Measurements from ENCODE around the gene KCTD13. TPM values are rescaled to one million over a fixed set of nuclear protein-coding genes. Genes with fewer than 3 reads are reported as not detected.

Gene KCTD13
- polyA plus RNA-seq, 1 donor: 30.4 TPM

Other genes starting within 250 kb of the KCTD13 start
- gene QPRT, start 247.0 kb downstream of the KCTD13 start, polyA plus RNA-seq: 220 TPM
- 1.5 TPM for gene C16orf54, start 180.2 kb downstream of the KCTD13 start, polyA plus RNA-seq
- 2.2 TPM for gene ZG16, start 148.0 kb downstream of the KCTD13 start, polyA plus RNA-seq
- 40.9 TPM for gene KIF22, start 135.5 kb downstream of the KCTD13 start, polyA plus RNA-seq
- 236 TPM for gene MAZ, start 119.7 kb downstream of the KCTD13 start, polyA plus RNA-seq
- gene PRRT2, start 114.0 kb downstream of the KCTD13 start, polyA plus RNA-seq: 12.8 TPM
- gene PAGR1, start 110.1 kb downstream of the KCTD13 start, polyA plus RNA-seq: 36.4 TPM
- 128 TPM for gene MVP, start 105.8 kb downstream of the KCTD13 start, polyA plus RNA-seq
- 68.7 TPM for gene CDIPT, start 63.0 kb downstream of the KCTD13 start, polyA plus RNA-seq
- gene SEZ6L2, start 26.7 kb downstream of the KCTD13 start, polyA plus RNA-seq: 52.3 TPM
- gene ASPHD1, start 25.7 kb downstream of the KCTD13 start, polyA plus RNA-seq: 15.0 TPM
- gene TMEM219, start 35.9 kb upstream of the KCTD13 start, polyA plus RNA-seq: 160 TPM
- gene TAOK2, start 47.6 kb upstream of the KCTD13 start, polyA plus RNA-seq: 46.6 TPM
- 12.0 TPM for gene HIRIP3, start 69.4 kb upstream of the KCTD13 start, polyA plus RNA-seq
- 60.5 TPM for gene INO80E, start 70.0 kb upstream of the KCTD13 start, polyA plus RNA-seq
- gene DOC2A, start 84.8 kb upstream of the KCTD13 start, polyA plus RNA-seq: 4.2 TPM
- not detected for gene C16orf92, start 97.0 kb upstream of the KCTD13 start, polyA plus RNA-seq
- gene TLCD3B, start 105.0 kb upstream of the KCTD13 start, polyA plus RNA-seq: 3.2 TPM
- 421 TPM for gene ALDOA, start 139.5 kb upstream of the KCTD13 start, polyA plus RNA-seq
- gene PPP4C, start 149.8 kb upstream of the KCTD13 start, polyA plus RNA-seq: 97.9 TPM
- gene TBX6, start 165.7 kb upstream of the KCTD13 start, polyA plus RNA-seq: 1.4 TPM
- 64.5 TPM for gene YPEL3, start 170.0 kb upstream of the KCTD13 start, polyA plus RNA-seq
- 18.1 TPM for gene GDPD3, start 187.3 kb upstream of the KCTD13 start, polyA plus RNA-seq
- gene MAPK3, start 197.0 kb upstream of the KCTD13 start, polyA plus RNA-seq: 165 TPM

All from large intestine (tissue), 1 donor.